ACC112 (cell line): ENCODE measurements around the gene SAYSD1.
"Not testable (repeated sequence)": the region's sequence is repeated elsewhere in the genome, so short reads cannot be mapped to it uniquely, and the experiment has no call there.

ENCODE experiments used
- H2AFZ ChIP-seq: fragments of 200-600 bp; sonication (generic); one replicate; pipeline ENCODE4 v1.6.0; 2017; ENCODE audit warnings: antibody characterized with exemption, low read length; ENCODE audit not compliant: unreplicated experiment
- H3K27ac ChIP-seq: fragments of 200-600 bp; sonication (generic); 2 replicates; pipeline ENCODE4 v1.5.1; 2014; ENCODE audit warnings: low read depth, mild to moderate bottlenecking, antibody characterized with exemption, low read length, moderate library complexity
- H3K27me3 ChIP-seq: fragments of 200-600 bp; sonication (generic); 2 replicates; pipeline ENCODE4 v1.6.1; 2014; ENCODE audit warnings: mild to moderate bottlenecking, antibody characterized with exemption, low read length, moderate library complexity, mixed read lengths; ENCODE audit not compliant: insufficient read depth
- H3K36me3 ChIP-seq: fragments of 200-600 bp; sonication (generic); 2 replicates; pipeline ENCODE4 v1.6.1; 2016; ENCODE audit warnings: mild to moderate bottlenecking, antibody characterized with exemption, low read length, moderate library complexity, mixed read lengths; ENCODE audit not compliant: insufficient read depth
- H3K4me1 ChIP-seq: fragments of 200-600 bp; sonication (generic); one replicate; pipeline ENCODE4 v1.6.1; 2016; ENCODE audit warnings: low read length, mixed read lengths; ENCODE audit not compliant: insufficient read depth, unreplicated experiment, control insufficient read depth
- H3K4me3 ChIP-seq: fragments of 200-600 bp; sonication (generic); 2 replicates; pipeline ENCODE4 v1.5.1; 2014; ENCODE audit warnings: mild to moderate bottlenecking, low read depth, low read length
- H3K79me2 ChIP-seq: fragments of 200-600 bp; sonication (generic); one replicate; pipeline ENCODE4 v1.6.0; 2016; ENCODE audit warnings: low read length; ENCODE audit not compliant: control insufficient read depth, unreplicated experiment, insufficient read depth

The SAYSD1 gene

DNA sequence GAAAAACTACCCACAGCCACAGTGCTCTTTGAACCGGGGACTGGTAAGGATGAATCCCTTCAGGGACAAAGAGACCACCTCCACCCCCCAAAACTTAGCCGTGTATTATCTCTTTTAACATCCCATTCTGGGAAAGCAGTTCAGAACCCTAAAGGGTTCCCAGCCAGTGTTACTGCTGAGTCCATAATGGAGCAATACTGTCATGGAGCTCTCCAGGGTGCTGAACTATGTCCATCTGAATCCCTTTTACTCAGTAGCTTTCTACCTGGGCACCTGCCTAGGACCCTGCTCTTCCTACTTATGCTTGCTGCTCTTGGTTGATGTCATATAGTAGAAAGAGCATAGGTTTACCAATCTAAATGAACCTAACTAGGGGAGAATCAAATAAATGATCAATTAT is 22.3 kb upstream of the SAYSD1 start:
- Histone ChIP-seq H2AFZ (no peak overlapping the region), H3K27ac (no peak overlapping the region), H3K4me1 (no peaks in the 10 kb centered on the region), H3K4me3 (no peak overlapping the region), H3K36me3 (no peaks in the 10 kb centered on the region), H3K27me3 (peaks cover 29% of the 10 kb centered on the region; the same call in 1 of the 2 replicates), H3K79me2 (no peaks in the 10 kb centered on the region)

DNA sequence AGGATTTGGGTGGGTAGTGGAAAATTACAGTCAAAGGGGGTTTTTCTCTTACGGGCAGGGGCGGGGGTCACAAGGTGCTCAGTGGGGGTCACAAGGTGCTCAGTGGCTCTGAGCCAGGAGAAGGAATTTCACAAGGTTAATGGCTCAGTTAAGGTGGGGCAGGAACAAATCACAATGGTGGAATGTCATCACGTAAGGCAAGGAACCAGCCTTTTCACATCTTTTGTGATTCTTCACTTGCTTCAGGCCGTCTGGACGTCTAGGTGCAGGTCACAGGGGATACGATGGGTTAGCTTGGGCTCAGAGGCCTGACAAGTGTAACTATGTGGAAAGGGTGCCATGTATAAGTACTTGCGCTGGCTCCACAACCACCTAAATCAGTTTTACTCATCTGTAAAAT is 21.2 kb upstream of the SAYSD1 start:
- H2AFZ ChIP-seq, H3K4me1 ChIP-seq, H3K36me3 ChIP-seq, H3K4me3 ChIP-seq, H3K79me2 ChIP-seq, H3K27ac ChIP-seq: not testable (repeated sequence)
- peaks cover 23% of the 10 kb centered on the region; the same call in 1 of the 2 replicates for H3K27me3 ChIP-seq

DNA sequence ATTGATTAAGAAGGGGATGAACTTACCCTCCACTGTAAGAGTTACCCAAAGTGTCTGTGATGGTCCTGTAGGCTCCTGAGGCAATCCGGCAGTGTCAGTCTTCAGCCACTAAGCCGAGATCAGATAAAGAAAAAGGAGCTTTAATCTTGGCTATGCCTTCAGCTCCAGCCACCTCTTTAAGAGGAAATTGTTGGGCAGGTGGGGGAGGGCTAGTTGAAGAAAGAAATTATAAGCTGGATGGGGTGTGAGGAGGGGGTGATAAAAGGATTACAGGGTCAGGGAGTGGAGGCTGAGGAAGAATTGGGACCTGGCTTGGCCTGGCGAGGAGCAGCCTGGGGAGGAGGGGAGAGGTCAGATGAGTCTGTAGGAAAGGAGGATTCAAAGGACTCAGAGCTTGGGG is 19.8 kb upstream of the SAYSD1 start:
- not testable (repeated sequence) for H3K79me2 ChIP-seq, H3K4me1 ChIP-seq, H3K4me3 ChIP-seq, H3K36me3 ChIP-seq, H3K27ac ChIP-seq, H2AFZ ChIP-seq
- peaks cover 14% of the 10 kb centered on the region; the same call in 1 of the 2 replicates for H3K27me3 ChIP-seq

DNA sequence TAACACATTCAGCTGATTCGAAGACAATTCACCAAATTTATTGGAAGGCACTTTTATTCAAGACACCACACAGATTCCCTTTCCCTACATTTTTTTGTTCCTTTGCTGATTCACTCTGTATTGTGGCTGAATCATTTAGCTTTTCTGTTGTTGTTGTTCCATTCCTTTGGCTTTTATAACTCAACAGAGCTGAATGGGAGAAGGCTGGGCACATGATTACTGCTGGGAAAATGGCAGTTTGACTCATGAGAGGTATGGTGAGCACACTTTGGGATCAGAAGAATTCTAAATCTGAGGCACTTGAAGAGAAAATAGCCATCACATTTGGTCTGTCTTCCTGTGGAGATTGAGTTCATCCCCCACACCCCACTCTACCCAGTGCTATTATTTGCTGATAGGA is 15.7 kb upstream of the SAYSD1 start:
- no peak overlapping the region for H3K27ac ChIP-seq
- no peak overlapping the region for H3K4me3 ChIP-seq
- no peaks in the 10 kb centered on the region for H3K36me3 ChIP-seq
- no peaks in the 10 kb centered on the region for H3K4me1 ChIP-seq
- no peaks in the 10 kb centered on the region for H3K79me2 ChIP-seq
- H2AFZ ChIP-seq: no peak overlapping the region
- peaks cover 11% of the 10 kb centered on the region; the same call in 1 of the 2 replicates for H3K27me3 ChIP-seq

DNA sequence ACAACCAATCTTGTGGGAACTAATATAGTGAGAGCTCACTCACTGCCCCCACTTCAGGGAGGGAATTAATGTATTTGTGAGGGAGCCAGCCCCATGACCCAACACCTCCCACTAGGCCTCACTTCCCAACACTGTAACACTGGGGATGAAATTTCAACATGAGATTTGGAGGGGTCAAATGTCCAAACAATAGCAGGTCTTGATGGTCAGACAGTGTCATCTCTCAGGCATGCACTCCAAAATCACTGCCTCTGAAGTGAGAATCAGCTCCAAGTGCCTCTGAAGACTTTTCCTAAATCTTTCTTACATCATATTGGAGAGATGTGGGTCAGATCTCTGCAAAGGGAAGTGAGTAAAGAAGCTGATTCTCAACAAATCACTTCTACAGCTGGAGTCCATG is 13.8 kb upstream of the SAYSD1 start:
- peak overlapping the region; percentile 24; the same call in 1 of the 2 replicates for H3K27ac ChIP-seq
- peaks cover 13% of the 10 kb centered on the region; the same call in 1 of the 2 replicates for H3K27me3 ChIP-seq
- H3K4me1 ChIP-seq: no peaks in the 10 kb centered on the region
- no peak overlapping the region for H3K4me3 ChIP-seq
- no peaks in the 10 kb centered on the region for H3K79me2 ChIP-seq
- H2AFZ ChIP-seq: no peak overlapping the region
- H3K36me3 ChIP-seq: no peaks in the 10 kb centered on the region

DNA sequence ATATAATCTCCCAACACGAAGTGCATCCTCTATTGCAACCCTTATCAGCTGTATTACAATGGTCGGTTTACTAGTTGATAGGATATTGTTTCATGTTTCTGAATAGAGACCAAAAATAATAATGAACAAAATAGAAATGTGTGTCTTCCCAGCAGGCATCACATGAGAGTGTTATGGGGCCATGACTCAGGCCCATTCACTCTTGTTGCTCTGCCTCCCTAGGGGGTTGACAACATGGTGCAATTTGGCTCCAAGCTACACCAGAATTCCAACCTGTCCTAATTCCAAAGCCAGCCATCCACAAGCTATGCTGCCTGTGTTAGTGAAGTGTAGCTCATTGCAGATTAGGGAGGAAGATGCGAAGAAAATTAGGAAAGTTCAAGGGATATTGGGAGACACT is 13.1 kb upstream of the SAYSD1 start:
- Histone ChIP-seq H3K36me3 (no peaks in the 10 kb centered on the region), H3K27ac (peak overlapping the region; percentile 44; the same call in 1 of the 2 replicates), H3K27me3 (peaks cover 11% of the 10 kb centered on the region; the same call in 1 of the 2 replicates), H3K4me1 (no peaks in the 10 kb centered on the region), H2AFZ (no peak overlapping the region), H3K4me3 (no peak overlapping the region), H3K79me2 (no peaks in the 10 kb centered on the region)

DNA sequence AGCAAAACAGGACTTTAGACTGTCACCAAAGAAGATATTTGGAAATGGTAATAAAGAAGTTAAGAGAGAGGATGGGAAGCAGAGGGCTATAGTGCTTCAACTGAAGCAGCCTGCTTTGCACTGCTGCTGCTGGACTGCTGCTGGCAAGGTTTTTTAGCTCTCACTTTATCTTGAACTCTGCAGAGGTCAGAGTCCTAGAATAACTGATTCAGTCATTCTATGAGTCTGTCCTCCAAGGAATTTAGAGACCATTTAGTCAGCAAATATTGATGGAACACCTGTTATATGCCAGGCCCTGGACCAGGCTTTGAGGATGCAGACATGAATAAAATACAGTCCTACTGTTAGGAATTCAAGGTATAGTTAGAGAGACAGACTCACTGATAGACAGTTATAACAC is 9.1 kb upstream of the SAYSD1 start:
- Histone ChIP-seq H3K4me1 (no peaks in the 10 kb centered on the region), H3K27me3 (peaks cover 10% of the 10 kb centered on the region; the same call in 1 of the 2 replicates), H3K36me3 (no peaks in the 10 kb centered on the region), H3K4me3 (no peak overlapping the region), H3K79me2 (no peaks in the 10 kb centered on the region), H3K27ac (no peak overlapping the region), H2AFZ (no peak overlapping the region)

DNA sequence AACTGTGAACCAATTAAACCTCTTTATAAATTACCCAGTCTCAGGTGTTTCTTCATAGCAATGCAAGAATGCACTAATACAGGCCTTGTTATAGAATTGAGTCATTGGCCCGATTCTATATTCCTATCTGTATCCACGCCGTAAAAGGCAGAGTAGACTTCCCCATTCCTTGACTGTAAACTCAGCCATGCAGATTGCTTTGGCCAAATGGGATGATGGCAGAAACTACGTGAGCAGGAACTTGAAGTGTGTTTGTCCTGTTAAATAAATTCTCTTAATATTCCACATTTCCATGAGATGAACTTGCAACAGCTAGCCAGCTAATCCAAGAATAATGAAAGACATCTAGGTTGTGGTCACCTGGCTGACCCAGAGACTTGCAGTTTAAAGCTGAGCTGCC is 3.9 kb upstream of the SAYSD1 start:
- no peak overlapping the region for H2AFZ ChIP-seq
- H3K79me2 ChIP-seq: no peaks in the 10 kb centered on the region
- no peak overlapping the region for H3K4me3 ChIP-seq
- no peaks in the 10 kb centered on the region for H3K36me3 ChIP-seq
- H3K27ac ChIP-seq: no peak overlapping the region
- peaks cover 9% of the 10 kb centered on the region; the same call in 1 of the 2 replicates for H3K27me3 ChIP-seq
- peaks cover 6% of the 10 kb centered on the region for H3K4me1 ChIP-seq

DNA sequence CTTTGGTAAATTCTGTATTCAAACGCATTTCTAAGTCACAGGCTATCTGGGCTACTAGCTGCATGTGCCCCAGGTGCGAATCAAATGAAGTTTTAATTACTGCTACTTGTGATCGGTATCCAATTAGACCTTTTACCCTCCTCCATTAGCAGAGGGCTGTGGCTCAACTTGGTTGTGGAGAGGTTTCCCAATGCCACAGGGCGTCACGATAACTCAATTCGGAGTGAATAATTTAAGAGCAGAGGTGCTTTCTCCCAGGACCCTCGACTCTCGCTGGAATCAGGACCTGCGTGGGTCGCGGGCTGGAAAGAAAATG is 640 bp downstream of the SAYSD1 start:
- Histone ChIP-seq H3K36me3 (0 out of 2 replicates have a peak, but pooled peaks cover 8% of the 10 kb centered on the region), H3K4me1 (peaks cover 11% of the 10 kb centered on the region), H3K4me3 (peak overlapping the region; percentile 85), H2AFZ (peak overlapping the region; percentile 96), H3K79me2 (no peaks in the 10 kb centered on the region), H3K27ac (no peak overlapping the region), H3K27me3 (0 out of 2 replicates have a peak, but pooled peaks cover 5% of the 10 kb centered on the region)

DNA sequence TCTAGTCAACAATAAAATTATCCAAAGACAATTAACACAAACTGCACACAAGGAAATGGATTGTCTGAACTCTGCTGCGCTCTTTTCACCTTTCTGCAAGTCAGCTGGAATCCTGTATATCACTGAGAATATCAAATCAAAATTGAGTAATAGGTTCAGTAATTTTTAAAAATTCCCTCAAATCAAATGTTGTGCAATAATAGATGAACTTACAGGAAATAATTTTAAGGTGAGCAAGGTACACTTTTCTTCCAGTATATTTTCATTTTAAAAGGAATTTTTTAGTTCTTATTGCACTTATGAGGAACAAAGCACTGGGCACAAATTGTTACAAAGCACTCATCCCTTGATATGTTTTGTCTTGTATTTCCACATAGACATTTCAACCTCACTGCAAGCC is 1.2 kb downstream of the SAYSD1 start:
- Histone ChIP-seq H3K36me3 (0 out of 2 replicates have a peak, but pooled peaks cover 8% of the 10 kb centered on the region), H3K27ac (no peak overlapping the region), H3K4me3 (peak overlapping the region; percentile 85), H3K4me1 (peaks cover 11% of the 10 kb centered on the region), H3K27me3 (0 out of 2 replicates have a peak, but pooled peaks cover 2% of the 10 kb centered on the region), H3K79me2 (no peaks in the 10 kb centered on the region), H2AFZ (peak overlapping the region; percentile 96)

DNA sequence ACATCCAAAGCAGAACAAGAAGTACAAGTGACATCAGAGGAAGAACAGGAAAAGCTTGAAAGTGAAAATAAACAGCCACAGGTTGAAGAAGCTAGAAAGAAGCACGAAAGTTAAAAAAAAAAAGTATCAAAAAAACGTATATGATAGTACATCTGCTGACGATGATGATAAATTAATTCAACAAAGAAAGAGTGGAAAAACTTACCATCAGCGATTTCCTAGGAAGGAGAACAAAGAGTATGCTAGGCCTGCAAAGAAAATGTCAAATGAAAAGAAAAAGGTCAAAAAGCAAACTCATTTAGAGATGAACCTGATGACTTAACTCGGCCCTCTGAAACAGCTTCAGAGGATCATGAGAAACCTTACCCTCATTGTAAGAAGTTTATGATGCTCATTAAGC is 3.7 kb downstream of the SAYSD1 start:
- H3K36me3 ChIP-seq: 0 out of 2 replicates have a peak, but pooled peaks cover 8% of the 10 kb centered on the region
- no peak overlapping the region for H3K4me3 ChIP-seq
- H3K4me1 ChIP-seq: peaks cover 11% of the 10 kb centered on the region
- H3K27ac ChIP-seq: no peak overlapping the region
- no peak overlapping the region for H2AFZ ChIP-seq
- H3K79me2 ChIP-seq: no peaks in the 10 kb centered on the region
- no peaks in the 10 kb centered on the region for H3K27me3 ChIP-seq
